Right atrium auricular region (tissue), 2 donors: ENCODE results near the gene SSBP3. TPM values are rescaled to one million over a fixed set of nuclear protein-coding genes. Genes with fewer than 3 reads are reported as not detected.

Experiments used
- DNase-seq: peaks from one replicate; pipeline ENCODE4 v3.0.0-alpha.2; 2019; ENCODE audit warnings: low spot score
- H3K27ac ChIP-seq, 2 donors: fragments of 200-600 bp; sonication (generic); 1 replicate in 1 of 2; 2 replicates in 1 of 2; pipeline ENCODE4 v1.5.1; 2016 to 2019
- H3K27me3 ChIP-seq, 2 donors: fragments of 200-600 bp; sonication (generic); one replicate each; pipeline versions ENCODE4 v1.5.1 to v1.6.0; 2017 to 2019
- H3K36me3 ChIP-seq: fragments of 200-600 bp; sonication (generic); one replicate; pipeline ENCODE4 v1.5.1; 2016
- H3K4me1 ChIP-seq, 2 donors: fragments of 200-600 bp; sonication (generic); one replicate each; pipeline versions ENCODE4 v1.5.1 to v1.6.0; 2017 to 2019
- H3K4me3 ChIP-seq, 2 donors: fragments of 200-600 bp; sonication (generic); 1 replicate in 1 of 2; 2 replicates in 1 of 2; pipeline ENCODE4 v1.5.1; 2017 to 2019; ENCODE audit warnings: mild to moderate bottlenecking in 1 of 2, moderate library complexity in 1 of 2
- H3K9me3 ChIP-seq, 2 donors: fragments of 200-600 bp; sonication (generic); one replicate each; pipeline ENCODE4 v1.5.1; 2019
- CTCF ChIP-seq, 2 donors: fragments of 200-600 bp; sonication (generic); IDR thresholded peaks; one replicate each; pipeline ENCODE4 v1.5.1; 2019; ENCODE audit warnings: antibody characterized with exemption in 2 of 2
- total RNA-seq, 2 donors: library from RNA; depleted of rRNA; stranded (reverse); fragments of >200 nt; gene quantifications; one replicate each; pipeline ENCODE4 v1.1.0, GENCODE V29; 2016

The SSBP3 gene
- total RNA-seq, 2 donors from 2014 or later, result 15.2 to 16.6 TPM

GRCh38 chr1:54409156-54410142 is 3.3 kb upstream of the SSBP3 start:
- H3K4me1 ChIP-seq, result peaks cover 0 to 32% of the 10 kb centered on the region in 2 donors
- no peaks in the 10 kb centered on the region for H3K36me3 ChIP-seq
- DNase-seq, result no peak
- TF ChIP-seq CTCF (IDR thresholded peaks at IDR 0.05), result no peak
- H3K27me3 ChIP-seq, result no peaks in the 10 kb centered on the region
- H3K4me3 ChIP-seq, result no peak overlapping the region
- H3K9me3 ChIP-seq, result no peaks in the 10 kb centered on the region
- H3K27ac ChIP-seq, result peak overlapping the region in 1 of 2 donors; percentile 96

GRCh38 chr1:54408147-54409066 is 2.2 kb upstream of the SSBP3 start:
- Histone ChIP-seq H3K4me3 (no peak overlapping the region), H3K9me3 (no peaks in the 10 kb centered on the region), H3K36me3 (no peaks in the 10 kb centered on the region), H3K4me1 (peaks cover 0 to 38% of the 10 kb centered on the region in 2 donors), H3K27me3 (no peaks in the 10 kb centered on the region), H3K27ac (peak overlapping the region; percentile 95 to 96)
- TF ChIP-seq CTCF (IDR thresholded peaks at IDR 0.05), result no peak
- DNase-seq, result no peak

- peak; percentile 86 for DNase-seq
- peaks cover 0 to 40% of the 10 kb centered on the region in 2 donors for H3K4me1 ChIP-seq
- TF ChIP-seq CTCF (IDR thresholded peaks at IDR 0.05), result no peak
Observed at GRCh38 chr1:54407404-54408146, 1.4 kb upstream of the SSBP3 start.

GRCh38 chr1:54407154-54407403 is 885 bp upstream of the SSBP3 start:
- DNase-seq, result no peak
- Histone ChIP-seq H3K27me3 (no peaks in the 10 kb centered on the region), H3K9me3 (no peaks in the 10 kb centered on the region), H3K36me3 (no peaks in the 10 kb centered on the region), H3K4me1 (peaks cover 0 to 45% of the 10 kb centered on the region in 2 donors), H3K4me3 (peak overlapping the region; percentile 85 to 92), H3K27ac (peak overlapping the region; percentile 95 to 96)
- no peak for TF ChIP-seq CTCF (IDR thresholded peaks at IDR 0.05)

More at GRCh38 chr1:54407404-54408146, 1.4 kb upstream of the SSBP3 start:
- H3K27ac ChIP-seq, result peak overlapping the region; percentile 95 to 96
- H3K4me3 ChIP-seq, result peak overlapping the region; percentile 85 to 92
- H3K9me3 ChIP-seq, result no peaks in the 10 kb centered on the region
- H3K27me3 ChIP-seq, result no peaks in the 10 kb centered on the region
- no peaks in the 10 kb centered on the region for H3K36me3 ChIP-seq

- H3K36me3 ChIP-seq, result no peaks in the 10 kb centered on the region
- no peaks in the 10 kb centered on the region for H3K9me3 ChIP-seq
- no peak for DNase-seq
- no peaks in the 10 kb centered on the region for H3K27me3 ChIP-seq
- peaks cover 0 to 55% of the 10 kb centered on the region in 2 donors for H3K4me1 ChIP-seq
- peak overlapping the region; percentile 71 to 78 for H3K27ac ChIP-seq
- no peak for TF ChIP-seq CTCF (IDR thresholded peaks at IDR 0.05)
- peak overlapping the region; percentile 75 to 92 for H3K4me3 ChIP-seq
Observed at GRCh38 chr1:54405898-54406293, 298 bp downstream of the SSBP3 start.
